Measurements from ENCODE around the gene EVA1C. TPM values are rescaled to one million over a fixed set of nuclear protein-coding genes. Genes with fewer than 3 reads are reported as not detected.

The EVA1C gene
- total RNA-seq, 1 experiment from 2014 or later, result 29.3 TPM

- intact Hi-C loops (cut with micrococcal nuclease), result no loop called here
- Histone ChIP-seq H3K79me2 (ENCODE audit: insufficient read depth, low read length) (peaks cover under 1% of the 10 kb centered on the region; the same call in 1 of the 2 replicates), H3K9ac (ENCODE audit: low read length) (no peak overlapping the region), H3K9me3 (ENCODE audit: control insufficient read depth in 1 of 2, insufficient read depth in 1 of 2, low read depth in 1 of 2, low read length in 2 of 2) (no peaks in the 10 kb centered on the region), H3K4me1 (ENCODE audit: control insufficient read depth in 1 of 2, insufficient read depth in 2 of 2, low read length in 2 of 2) (peaks cover 17 to 26% of the 10 kb centered on the region in 2 experiments), H3K27ac (ENCODE audit: low read depth, low read length) (no peak overlapping the region), H3K36me3 (ENCODE audit: control insufficient read depth in 1 of 2, insufficient read depth in 2 of 2, low read length in 2 of 2) (no peaks in the 10 kb centered on the region; a peak in 1 of 4 replicates), H3K27me3 (ENCODE audit: insufficient read depth, low read length) (no peaks in the 10 kb centered on the region), H2AFZ (ENCODE audit: low read depth, low read length, poor library complexity, severe bottlenecking) (no peak overlapping the region), H3K9me2 (ENCODE audit: insufficient read depth) (no peaks in the 10 kb centered on the region), H3K4me2 (ENCODE audit: low read length) (no peak overlapping the region), H3K4me3 (replicated peaks in 1 of 2; ENCODE audit: low read depth in 1 of 2, low read length in 2 of 2) (no peak overlapping the region), H4K20me1 (ENCODE audit: insufficient read depth) (no peaks in the 10 kb centered on the region)
- DNase-seq (ENCODE audit: low read depth, low spot score), result no peak
- TF ChIP-seq FOSL1 (IDR thresholded peaks at IDR 0.05; ENCODE audit: low read depth), result no peak
- no peak for TF ChIP-seq CEBPB (IDR thresholded peaks at IDR 0.05; ENCODE audit: low read depth)
- TF ChIP-seq POLR2AphosphoS5 (IDR thresholded peaks at IDR 0.05; ENCODE audit: low read depth, low read length), result no peak
- no peak for TF ChIP-seq SP1 (IDR thresholded peaks at IDR 0.05; ENCODE audit: low read depth)
- no peak for TF ChIP-seq YY1 (IDR thresholded peaks at IDR 0.05; ENCODE audit: extremely low read depth, insufficient replicate concordance, low read depth, low read length)
- no peak for TF ChIP-seq CBX3 (IDR thresholded peaks at IDR 0.05; ENCODE audit: low read depth)
- ChIA-PET RAD21 (ENCODE audit: low non-redundant PET in 1 of 2, low total read pairs in 2 of 2, uncharacterized antibody in 2 of 2, unreplicated experiment in 2 of 2) (no interaction called here), POLR2A (no interaction called here), CTCF (no interaction called here)
- ATAC-seq, result 0 out of 2 replicates have a peak, but pooled peaks have one; percentile 6
- no TSS peak for BruUV-seq (replicated peaks)
Observed at GRCh38 chr21:32482565-32483292, 70.2 kb downstream of the EVA1C start.

- Histone ChIP-seq H4K20me1 (ENCODE audit: insufficient read depth) (no peaks in the 10 kb centered on the region), H3K4me2 (ENCODE audit: low read length) (no peak overlapping the region), H3K27ac (ENCODE audit: low read depth, low read length) (no peak overlapping the region), H3K9me3 (ENCODE audit: control insufficient read depth in 1 of 2, insufficient read depth in 1 of 2, low read depth in 1 of 2, low read length in 2 of 2) (no peaks in the 10 kb centered on the region), H3K79me2 (ENCODE audit: insufficient read depth, low read length) (peaks cover 6% of the 10 kb centered on the region; the same call in 1 of the 2 replicates), H3K9me2 (ENCODE audit: insufficient read depth) (no peaks in the 10 kb centered on the region), H3K36me3 (ENCODE audit: control insufficient read depth in 1 of 2, insufficient read depth in 2 of 2, low read length in 2 of 2) (no peaks in the 10 kb centered on the region; a peak in 1 of 4 replicates), H3K27me3 (ENCODE audit: insufficient read depth, low read length) (no peaks in the 10 kb centered on the region), H3K4me1 (ENCODE audit: control insufficient read depth in 1 of 2, insufficient read depth in 2 of 2, low read length in 2 of 2) (peaks cover 17 to 26% of the 10 kb centered on the region in 2 experiments), H2AFZ (ENCODE audit: low read depth, low read length, poor library complexity, severe bottlenecking) (no peak overlapping the region), H3K9ac (ENCODE audit: low read length) (no peak overlapping the region), H3K4me3 (replicated peaks in 1 of 2; ENCODE audit: low read depth in 1 of 2, low read length in 2 of 2) (no peak overlapping the region)
- BruUV-seq (replicated peaks), result no TSS peak
- RAD21 ChIA-PET (ENCODE audit: low non-redundant PET in 1 of 2, low total read pairs in 2 of 2, uncharacterized antibody in 2 of 2, unreplicated experiment in 2 of 2), result no interaction called here
- POLR2A ChIA-PET, result no interaction called here
- ATAC-seq (no peak), DNase-seq (ENCODE audit: low read depth, low spot score) (no peak)
- CTCF ChIA-PET, result no interaction called here
- intact Hi-C loops (cut with micrococcal nuclease), result no loop called here
- no peak for TF ChIP-seq POLR2A (IDR thresholded peaks at IDR 0.05; ENCODE audit: borderline replicate concordance, extremely low read depth, insufficient read depth, insufficient read length)
- TF ChIP-seq SP1 (IDR thresholded peaks at IDR 0.05; ENCODE audit: low read depth), result no peak
- no peak for TF ChIP-seq EGR1 (IDR thresholded peaks at IDR 0.05; ENCODE audit: low read depth)
- TF ChIP-seq ATF3 (IDR thresholded peaks at IDR 0.05), result no peak
- TF ChIP-seq JUND (IDR thresholded peaks at IDR 0.05), result no peak
- TF ChIP-seq TCF7L2 (IDR thresholded peaks at IDR 0.05; ENCODE audit: borderline replicate concordance, extremely low read depth, insufficient read depth, insufficient read length), result no peak
- TF ChIP-seq REST (IDR thresholded peaks at IDR 0.05; ENCODE audit: low read depth), result no peak
- TF ChIP-seq SRF (IDR thresholded peaks at IDR 0.05; ENCODE audit: low read depth), result no peak
- no peak for TF ChIP-seq YY1 (IDR thresholded peaks at IDR 0.05; ENCODE audit: extremely low read depth, insufficient replicate concordance, low read depth, low read length)
- TF ChIP-seq MAX (IDR thresholded peaks at IDR 0.05), result no peak
- TF ChIP-seq CEBPB (IDR thresholded peaks at IDR 0.05; ENCODE audit: low read depth), result no peak
- TF ChIP-seq ZFX (IDR thresholded peaks at IDR 0.05), result no peak
Observed at GRCh38 chr21:32483293-32483595, 70.7 kb downstream of the EVA1C start.

Measured in HCT116 (cell line).